Skeletal muscle cell (primary cell): Measurements from ENCODE around the gene CLIC5.
"Not testable (repeated sequence)": the region's sequence is repeated elsewhere in the genome, so short reads cannot be mapped to it uniquely, and the experiment has no call there.

Experiments
- DNase-seq: peaks from one replicate; pipeline ENCODE4 v3.0.0-alpha.2; 2010; ENCODE audit warnings: low read depth
- H3K4me3 ChIP-seq: 2 replicates; pipeline ENCODE4 v1.5.1; 2011; ENCODE audit warnings: low read depth, mild to moderate bottlenecking, control low read depth, low read length, moderate library complexity

CLIC5 gene

GRCh38 chr6:45942953-45943352, 72.7 kb downstream of the CLIC5 start:
- no peak overlapping the region for H3K4me3 ChIP-seq
- DNase-seq, result no peak

GRCh38 chr6:45933855-45934254, 81.8 kb downstream of the CLIC5 start:
- H3K4me3 ChIP-seq, result no peak overlapping the region
- DNase-seq, result no peak

GRCh38 chr6:45931232-45931631, 84.4 kb downstream of the CLIC5 start:
- no peak for DNase-seq
- H3K4me3 ChIP-seq, result no peak overlapping the region

- H3K4me3 ChIP-seq, result no peak overlapping the region
- DNase-seq, result peak; percentile 13
These were observed 85.1 kb downstream of the CLIC5 start for GRCh38 chr6:45930420-45931040.

GRCh38 chr6:45929421-45930361, 86.0 kb downstream of the CLIC5 start:
- H3K4me3 ChIP-seq, result no peak overlapping the region
- DNase-seq, result no peak

- no peak for DNase-seq
- no peak overlapping the region for H3K4me3 ChIP-seq
These were observed 86.8 kb downstream of the CLIC5 start for GRCh38 chr6:45928721-45929305.

GRCh38 chr6:45927421-45928320, 88.0 kb downstream of the CLIC5 start:
- H3K4me3 ChIP-seq, result no peak overlapping the region

GRCh38 chr6:45926423-45926822, 89.2 kb downstream of the CLIC5 start:
- H3K4me3 ChIP-seq, DNase-seq: not testable (repeated sequence)

More at GRCh38 chr6:45927421-45928320, 88.0 kb downstream of the CLIC5 start:
- DNase-seq, result no peak

GRCh38 chr6:45924763-45925342, 90.8 kb downstream of the CLIC5 start:
- DNase-seq, result no peak
- no peak overlapping the region for H3K4me3 ChIP-seq

- peak; percentile 44 for DNase-seq
- no peak overlapping the region for H3K4me3 ChIP-seq
These were observed 91.7 kb downstream of the CLIC5 start for GRCh38 chr6:45923831-45924391.

GRCh38 chr6:45922728-45923351, 92.8 kb downstream of the CLIC5 start:
- H3K4me3 ChIP-seq, result no peak overlapping the region
- peak; percentile 55 for DNase-seq

GRCh38 chr6:45921691-45922281, 93.9 kb downstream of the CLIC5 start:
- H3K4me3 ChIP-seq, result no peak overlapping the region
- no peak for DNase-seq

- no peak overlapping the region for H3K4me3 ChIP-seq
- no peak for DNase-seq
These were observed 94.7 kb downstream of the CLIC5 start for GRCh38 chr6:45920819-45921511.

GRCh38 chr6:45917439-45917838, 98.2 kb downstream of the CLIC5 start:
- no peak overlapping the region for H3K4me3 ChIP-seq
- DNase-seq, result no peak

GRCh38 chr6:45916692-45917091, 99.0 kb downstream of the CLIC5 start:
- no peak for DNase-seq
- H3K4me3 ChIP-seq, result no peak overlapping the region

- H3K4me3 ChIP-seq, result no peak overlapping the region
- no peak for DNase-seq
These were observed 99.7 kb downstream of the CLIC5 start for GRCh38 chr6:45915780-45916468.

- H3K4me3 ChIP-seq, result no peak overlapping the region
- DNase-seq, result no peak
These were observed 104.0 kb downstream of the CLIC5 start for GRCh38 chr6:45911691-45912090.
